SK-N-SH (cell line): ENCODE measurements around the gene HMGXB3. TPM values are rescaled to one million over a fixed set of nuclear protein-coding genes. Genes with fewer than 3 reads are reported as not detected.

Experiments used
- CTCF ChIA-PET: fragments of 300-600, 350-600 bp; formaldehyde crosslinking; extraction: SDS; loops from one replicate; lab custom pipeline; 2021; lab: Yijun Ruan, JAX
- POLR2A ChIA-PET: fragments of 350-600 bp; sonication (Branson Sonifier 250); formaldehyde crosslinking; extraction: SDS; loops from one replicate; lab custom pipeline; 2020; ENCODE audit warnings: antibody characterized with exemption, inconsistent platforms; lab: Yijun Ruan, JAX
- DNase-seq: peaks from one replicate; pipeline ENCODE4 v3.0.0; 2012
- H2AFZ ChIP-seq: fragments of 200-600 bp; sonication (generic); 2 replicates; pipeline ENCODE4 v1.8.1; 2016; ENCODE audit warnings: antibody characterized with exemption, mild to moderate bottlenecking, low read depth
- H3F3A ChIP-seq: fragments of 200-600 bp; sonication (generic); replicated peaks from 2 replicates; pipeline ENCODE3; 2016; ENCODE audit warnings: antibody characterized with exemption, mild to moderate bottlenecking; ENCODE audit not compliant: insufficient read depth
- H3K27ac ChIP-seq, 2 experiments: fragments of 200-500 bp in 1 of 2; fragments of 200-600 bp in 1 of 2; sonication (Bioruptor generic) in 1 of 2; sonication (generic), shearing (Covaris generic) in 1 of 2; 2 replicates each; pipeline versions ENCODE4 v1.5.1 to v1.6.1; 2014 to 2016; ENCODE audit warnings: low read depth in 2 of 2, inconsistent platforms in 1 of 2, low read length in 1 of 2, mild to moderate bottlenecking in 1 of 2, mixed read lengths in 1 of 2
- H3K27me3 ChIP-seq: fragments of 200-600 bp; sonication (generic), shearing (Covaris generic); 2 replicates; pipeline ENCODE4 v1.6.1; 2016; ENCODE audit warnings: mixed run types; ENCODE audit not compliant: insufficient read depth
- H3K36me3 ChIP-seq, 2 experiments: fragments of 200-500 bp in 1 of 2; fragments of 200-600 bp in 1 of 2; sonication (Bioruptor generic) in 1 of 2; sonication (generic) in 1 of 2; replicated peaks in 1 of 2; 2 replicates each; pipeline versions ENCODE3 to v1.5.1; 2014 to 2016; ENCODE audit warnings: low read length in 1 of 2, mild to moderate bottlenecking in 1 of 2; ENCODE audit not compliant: insufficient read depth in 2 of 2, control insufficient read depth in 1 of 2
- H3K4me1 ChIP-seq, 2 experiments: fragments of 200-500 bp in 1 of 2; fragments of 200-600 bp in 1 of 2; sonication (Bioruptor generic) in 1 of 2; sonication (generic), shearing (Covaris generic) in 1 of 2; 2 replicates each; pipeline versions ENCODE4 v1.5.1 to v1.6.1; 2014 to 2016; ENCODE audit warnings: low read depth in 1 of 2, low read length in 1 of 2, mixed run types in 1 of 2; ENCODE audit not compliant: insufficient read depth in 2 of 2, control insufficient read depth in 1 of 2
- H3K4me2 ChIP-seq: fragments of 200-600 bp; sonication (generic), shearing (Covaris generic); 2 replicates; pipeline ENCODE4 v1.6.1; 2017; ENCODE audit warnings: mixed run types
- H3K4me3 ChIP-seq, 2 experiments: fragments of 200-500 bp in 1 of 2; fragments of 200-600 bp in 1 of 2; sonication (Bioruptor generic) in 1 of 2; sonication (generic), shearing (Covaris generic) in 1 of 2; 2 replicates each; pipeline versions ENCODE4 v1.5.1 to v1.8.1; 2014 to 2016; ENCODE audit warnings: low read depth in 2 of 2, inconsistent platforms in 1 of 2, low read length in 1 of 2, mild to moderate bottlenecking in 1 of 2, mixed read lengths in 1 of 2, moderate library complexity in 1 of 2
- H3K79me2 ChIP-seq: fragments of 200-600 bp; sonication (generic); 2 replicates; pipeline ENCODE4 v1.8.1; 2017; ENCODE audit warnings: mild to moderate bottlenecking; ENCODE audit not compliant: insufficient read depth
- H3K9ac ChIP-seq: fragments of 200-600 bp; sonication (generic); 2 replicates; pipeline ENCODE4 v1.6.1; 2017; ENCODE audit warnings: mixed run types
- H3K9me2 ChIP-seq: fragments of 200-600 bp; sonication (generic); 2 replicates; pipeline ENCODE4 v1.6.1; 2017; ENCODE audit warnings: mixed run types
- H3K9me3 ChIP-seq: fragments of 200-600 bp; sonication (generic); 2 replicates; pipeline ENCODE4 v1.6.1; 2017; ENCODE audit warnings: mixed run types, mild to moderate bottlenecking, moderate library complexity
- H4K20me1 ChIP-seq: fragments of 200-600 bp; sonication (generic); 2 replicates; pipeline ENCODE4 v1.6.1; 2017; ENCODE audit warnings: mild to moderate bottlenecking, mixed run types; ENCODE audit not compliant: insufficient read depth
- CHD2 ChIP-seq: fragments of 150-350 bp; IDR thresholded peaks from 2 replicates; pipeline ENCODE4 v1.6.1; 2018; ENCODE audit warnings: low read length; ENCODE audit not compliant: partially characterized antibody
- ELF1 ChIP-seq: IDR thresholded peaks from 2 replicates; pipeline ENCODE4 v1.4.0; 2012
- EP300 ChIP-seq, 2 experiments: IDR thresholded peaks; 2 replicates each; pipeline versions ENCODE4 v1.4.0 to v1.6.1; 2012; ENCODE audit warnings: borderline replicate concordance in 1 of 2, low read depth in 1 of 2, low read length in 1 of 2
- EZH2phosphoT487 ChIP-seq: fragments of 200-600 bp; sonication (generic); IDR thresholded peaks from 2 replicates; pipeline ENCODE4 v1.6.1; 2017; ENCODE audit warnings: low read depth, mixed run types, mild to moderate bottlenecking, antibody characterized with exemption, moderate library complexity, borderline replicate concordance
- MEF2A ChIP-seq: IDR thresholded peaks from 2 replicates; pipeline ENCODE4 v1.4.0; 2012; ENCODE audit warnings: low read depth, borderline replicate concordance
- NFIC ChIP-seq: IDR thresholded peaks from 2 replicates; pipeline ENCODE4 v1.4.0; 2012; ENCODE audit warnings: borderline replicate concordance
- RAD21 ChIP-seq: IDR thresholded peaks from 2 replicates; pipeline ENCODE4 v1.6.1; 2012; ENCODE audit warnings: mild to moderate bottlenecking, low read length
- YY1 ChIP-seq: IDR thresholded peaks from 2 replicates; pipeline ENCODE4 v1.4.0; 2012; ENCODE audit warnings: low read depth, mild to moderate bottlenecking
- WGBS: methylation state at CpG from one replicate; pipeline ENCODE4 v1.1.6; 2017; ENCODE audit warnings: low lambda C conversion rate; 5-methylcytosine and 5-hydroxymethylcytosine counted together
- polyA plus RNA-seq, 3 experiments: library from polyadenylated mRNA; depleted of rRNA; stranded (reverse); fragments of >200 nt; gene quantifications; 2 replicates each; pipeline ENCODE4 v1.2.3, GENCODE V29; 2012
- TF ChIP-seq, protein P1 (sequence below): fragments of 150-350 bp; IDR thresholded peaks from 2 replicates; pipeline ENCODE4 v1.6.1; 2017; ENCODE audit warnings: antibody characterized with exemption, low read length, low read depth, borderline replicate concordance
- TF ChIP-seq, protein P2 (sequence below): IDR thresholded peaks from 2 replicates; pipeline ENCODE4 v1.6.1; 2012; ENCODE audit warnings: mild to moderate bottlenecking, low read depth, low read length, moderate library complexity
- TF ChIP-seq, protein P3 (sequence below): IDR thresholded peaks from 2 replicates; pipeline ENCODE4 v1.4.0; 2012; ENCODE audit warnings: low read depth, borderline replicate concordance

The HMGXB3 gene
- polyA plus RNA-seq, 1 of the 3 experiments (the other 2 are of a cell fraction) = 28.8 TPM

DNA sequence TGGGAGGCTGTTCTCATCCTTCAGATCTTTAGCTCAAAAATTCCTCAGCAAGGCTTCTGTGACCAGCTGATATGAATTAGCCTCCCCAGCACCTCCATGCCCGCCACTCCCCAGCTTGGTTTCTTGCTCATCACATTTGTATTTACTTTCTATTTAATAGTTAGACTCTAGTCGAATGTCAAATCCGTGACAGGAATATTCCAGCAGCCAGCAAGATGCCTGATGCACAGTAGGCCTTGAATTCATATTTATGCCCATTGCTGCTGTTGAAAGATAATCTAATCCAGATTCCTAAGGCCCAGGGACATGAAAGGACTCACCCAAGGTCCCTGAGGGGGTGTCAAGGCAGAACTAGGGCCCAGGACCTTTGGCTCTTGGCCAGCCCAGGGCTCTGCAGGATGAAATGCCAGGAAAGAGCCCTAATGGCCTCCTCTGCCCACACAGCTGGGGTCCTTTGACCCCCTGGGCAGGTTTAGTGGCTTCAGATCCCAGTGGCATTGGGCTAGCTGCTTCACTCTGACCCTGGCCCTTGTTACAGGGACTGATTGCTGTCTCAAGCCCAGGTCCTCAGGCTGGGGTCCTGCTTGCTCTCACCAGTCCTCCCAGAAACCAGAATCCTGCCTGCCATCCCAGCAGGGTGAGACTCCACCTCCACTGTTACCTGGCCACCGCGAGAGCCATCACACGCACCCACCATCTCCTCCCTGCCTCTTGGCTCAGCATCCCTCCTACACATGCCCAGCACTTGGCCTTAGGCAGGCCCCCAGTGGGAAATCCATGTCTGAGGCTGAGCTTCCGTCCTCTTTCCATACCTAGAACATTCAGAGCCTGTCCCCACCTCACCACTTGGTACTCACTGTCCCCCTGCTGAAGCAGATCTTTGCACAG lies 78.5 kb downstream of the HMGXB3 start:
- Histone ChIP-seq H3K27me3 (no peaks in the 10 kb centered on the region), H3K79me2 (no peaks in the 10 kb centered on the region), H3K27ac (no peak overlapping the region), H3K4me3 (no peak overlapping the region), H3K9ac (no peak overlapping the region), H3K9me3 (no peaks in the 10 kb centered on the region), H3K36me3 (no peaks in the 10 kb centered on the region), H3F3A (no peaks in the 10 kb centered on the region), H2AFZ (no peak overlapping the region), H3K9me2 (no peaks in the 10 kb centered on the region), H3K4me1 (no peaks in the 10 kb centered on the region; a peak in 1 of 4 replicates), H4K20me1 (no peaks in the 10 kb centered on the region), H3K4me2 (no peak overlapping the region)
- TF ChIP-seq NFIC = no peak
- TF ChIP-seq, protein P1, sequence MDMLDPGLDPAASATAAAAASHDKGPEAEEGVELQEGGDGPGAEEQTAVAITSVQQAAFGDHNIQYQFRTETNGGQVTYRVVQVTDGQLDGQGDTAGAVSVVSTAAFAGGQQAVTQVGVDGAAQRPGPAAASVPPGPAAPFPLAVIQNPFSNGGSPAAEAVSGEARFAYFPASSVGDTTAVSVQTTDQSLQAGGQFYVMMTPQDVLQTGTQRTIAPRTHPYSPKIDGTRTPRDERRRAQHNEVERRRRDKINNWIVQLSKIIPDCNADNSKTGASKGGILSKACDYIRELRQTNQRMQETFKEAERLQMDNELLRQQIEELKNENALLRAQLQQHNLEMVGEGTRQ = no peak
- no peak for TF ChIP-seq RAD21
- TF ChIP-seq, protein P2, sequence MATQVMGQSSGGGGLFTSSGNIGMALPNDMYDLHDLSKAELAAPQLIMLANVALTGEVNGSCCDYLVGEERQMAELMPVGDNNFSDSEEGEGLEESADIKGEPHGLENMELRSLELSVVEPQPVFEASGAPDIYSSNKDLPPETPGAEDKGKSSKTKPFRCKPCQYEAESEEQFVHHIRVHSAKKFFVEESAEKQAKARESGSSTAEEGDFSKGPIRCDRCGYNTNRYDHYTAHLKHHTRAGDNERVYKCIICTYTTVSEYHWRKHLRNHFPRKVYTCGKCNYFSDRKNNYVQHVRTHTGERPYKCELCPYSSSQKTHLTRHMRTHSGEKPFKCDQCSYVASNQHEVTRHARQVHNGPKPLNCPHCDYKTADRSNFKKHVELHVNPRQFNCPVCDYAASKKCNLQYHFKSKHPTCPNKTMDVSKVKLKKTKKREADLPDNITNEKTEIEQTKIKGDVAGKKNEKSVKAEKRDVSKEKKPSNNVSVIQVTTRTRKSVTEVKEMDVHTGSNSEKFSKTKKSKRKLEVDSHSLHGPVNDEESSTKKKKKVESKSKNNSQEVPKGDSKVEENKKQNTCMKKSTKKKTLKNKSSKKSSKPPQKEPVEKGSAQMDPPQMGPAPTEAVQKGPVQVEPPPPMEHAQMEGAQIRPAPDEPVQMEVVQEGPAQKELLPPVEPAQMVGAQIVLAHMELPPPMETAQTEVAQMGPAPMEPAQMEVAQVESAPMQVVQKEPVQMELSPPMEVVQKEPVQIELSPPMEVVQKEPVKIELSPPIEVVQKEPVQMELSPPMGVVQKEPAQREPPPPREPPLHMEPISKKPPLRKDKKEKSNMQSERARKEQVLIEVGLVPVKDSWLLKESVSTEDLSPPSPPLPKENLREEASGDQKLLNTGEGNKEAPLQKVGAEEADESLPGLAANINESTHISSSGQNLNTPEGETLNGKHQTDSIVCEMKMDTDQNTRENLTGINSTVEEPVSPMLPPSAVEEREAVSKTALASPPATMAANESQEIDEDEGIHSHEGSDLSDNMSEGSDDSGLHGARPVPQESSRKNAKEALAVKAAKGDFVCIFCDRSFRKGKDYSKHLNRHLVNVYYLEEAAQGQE = no peak
- TF ChIP-seq, protein P3, sequence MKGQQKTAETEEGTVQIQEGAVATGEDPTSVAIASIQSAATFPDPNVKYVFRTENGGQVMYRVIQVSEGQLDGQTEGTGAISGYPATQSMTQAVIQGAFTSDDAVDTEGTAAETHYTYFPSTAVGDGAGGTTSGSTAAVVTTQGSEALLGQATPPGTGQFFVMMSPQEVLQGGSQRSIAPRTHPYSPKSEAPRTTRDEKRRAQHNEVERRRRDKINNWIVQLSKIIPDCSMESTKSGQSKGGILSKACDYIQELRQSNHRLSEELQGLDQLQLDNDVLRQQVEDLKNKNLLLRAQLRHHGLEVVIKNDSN = no peak
- TF ChIP-seq EZH2phosphoT487 = no peak
- TF ChIP-seq CHD2 = no peak
- TF ChIP-seq EP300 (IDR thresholded peaks at IDR 0.05; ENCODE audit: borderline replicate concordance in 1 of 2, low read depth in 1 of 2, low read length in 1 of 2) = no peak
- no peak for TF ChIP-seq ELF1
- no peak for TF ChIP-seq MEF2A
- no peak for TF ChIP-seq YY1
- DNase-seq = peak; percentile 32
- ChIA-PET CTCF (no interaction called here), POLR2A (no interaction called here)
- 83% methylated on average over 6 of the region's 7 CpGs for WGBS
